ENCODE results near the gene CDRT4. TPM values are rescaled to one million over a fixed set of nuclear protein-coding genes. Genes with fewer than 3 reads are reported as not detected.

Gene CDRT4
- total and polyA plus RNA-seq, 10 of the 15 experiments (the other 5 are each of a cell fraction or from before 2014, with no cell fraction given): 0.11 to 1.3 (median 0.51) TPM; not detected in 3

DNA sequence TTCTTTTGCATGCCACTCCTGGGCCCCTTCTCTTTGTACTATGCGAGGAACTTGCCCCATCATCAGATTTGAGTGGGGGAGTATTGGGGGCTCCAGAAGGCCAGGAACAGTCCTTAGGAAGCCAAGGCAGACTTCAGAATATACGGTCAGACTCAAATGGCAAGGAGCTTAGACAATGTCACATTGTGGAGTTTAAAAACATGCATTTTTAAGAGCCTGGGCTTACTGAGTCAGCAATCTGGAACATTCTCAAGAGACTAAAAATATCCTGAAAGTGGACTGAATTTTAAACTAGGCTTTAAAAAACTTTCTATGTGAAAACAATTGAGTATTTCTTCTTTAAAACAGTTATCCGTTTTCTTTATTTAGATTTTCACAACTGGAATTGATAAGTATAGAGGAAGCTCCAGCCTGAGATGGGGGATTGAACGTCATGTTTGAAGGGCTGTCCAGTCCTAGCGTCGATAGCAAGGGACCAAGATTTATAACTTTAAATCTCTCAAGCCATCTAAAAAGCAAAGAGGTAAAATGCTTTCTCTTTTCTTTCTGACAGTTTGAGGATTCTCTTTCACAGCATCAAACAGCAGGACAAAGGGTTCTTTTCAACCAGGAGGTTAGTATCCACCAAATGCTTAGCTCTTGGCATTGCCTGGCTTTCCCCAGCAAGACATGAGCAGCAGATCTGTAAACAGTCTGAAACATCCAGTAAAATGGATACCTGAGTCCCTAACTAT, 45.8 kb upstream of the CDRT4 start:
- Histone ChIP-seq H3K27me3 (replicated peaks in 1 of 2; ENCODE audit: control insufficient read depth in 2 of 2, insufficient read depth in 2 of 2, low read length in 1 of 2) (no peaks in the 10 kb centered on the region), H3K79me2 (ENCODE audit: control insufficient read depth, insufficient read depth, low read length) (no peaks in the 10 kb centered on the region), H3K4me3 (no peak overlapping the region), H3K9ac (ENCODE audit: control insufficient read depth, insufficient read depth, low read length) (no peak overlapping the region), H3K36me3 (ENCODE audit: control insufficient read depth in 2 of 2, insufficient read depth in 2 of 2, low read length in 1 of 2) (no peaks in the 10 kb centered on the region), H4K20me1 (ENCODE audit: control insufficient read depth, insufficient read depth) (no peaks in the 10 kb centered on the region), H3K4me1 (ENCODE audit: control insufficient read depth, insufficient read depth, low read length) (no peaks in the 10 kb centered on the region), H2AFZ (ENCODE audit: control insufficient read depth, low read depth, low read length) (no peak overlapping the region), H3K9me3 (replicated peaks; ENCODE audit: control insufficient read depth, insufficient read depth, low read length) (no peaks in the 10 kb centered on the region), H3K4me2 (ENCODE audit: control insufficient read depth, insufficient read depth) (no peak overlapping the region), H3K27ac (ENCODE audit: control insufficient read depth, insufficient read depth) (no peak overlapping the region)
- ChIA-PET POLR2A (no interaction called here), RAD21 (ENCODE audit: unreplicated experiment) (no interaction called here), CTCF (interaction anchor here (2.1 kb wide), 1 partner anchor 10 kb away, joined by 15 read pairs; no protein-coding TSS in a partner anchor), SMC1A (ENCODE audit: uncharacterized antibody, unreplicated experiment) (no interaction called here)
- in situ Hi-C loops (cut with MboI) (no loop called here), intact Hi-C loops (cut with micrococcal nuclease; ENCODE audit: unreplicated experiment) (no loop called here)
- 51% methylated on average over 6 of the region's 6 CpGs for WGBS (ENCODE audit: insufficient coverage, insufficient replicate concordance, low lambda C conversion rate, missing lambda C conversion rate)
- BruUV-seq (replicated peaks): no TSS peak
- ATAC-seq (no peak), DNase-seq (ENCODE audit: low read depth, low spot score) (no peak), FAIRE-seq (no peak)
- TF ChIP-seq CBX3 (IDR thresholded peaks at IDR 0.05; ENCODE audit: borderline replicate concordance, low read depth) (no peak), POLR2A (IDR thresholded peaks at IDR 0.05; ENCODE audit: low read depth, low read length) (no peak), ZBED1 (IDR thresholded peaks at IDR 0.05; ENCODE audit: borderline replicate concordance) (no peak), FOXM1 (IDR thresholded peaks at IDR 0.05; ENCODE audit: low read depth, low read length) (no peak), BCL11A (IDR thresholded peaks at IDR 0.05; ENCODE audit: low read depth, low read length) (no peak), NFIC (IDR thresholded peaks at IDR 0.05; ENCODE audit: low read depth, low read length) (no peak), LARP7 (IDR thresholded peaks at IDR 0.05) (no peak), MTA3 (IDR thresholded peaks at IDR 0.05; ENCODE audit: borderline replicate concordance, low read length) (no peak), MYC (IDR thresholded peaks at IDR 0.05; ENCODE audit: insufficient read depth, insufficient read length, insufficient replicate concordance, low read length, severe bottlenecking) (no peak), ZNF24 (IDR thresholded peaks at IDR 0.05) (no peak), E4F1 (IDR thresholded peaks at IDR 0.05; ENCODE audit: borderline replicate concordance, partially characterized antibody) (no peak), NFYB (IDR thresholded peaks at IDR 0.05; ENCODE audit: insufficient read depth, low read depth, low read length) (no peak), TAF1 (IDR thresholded peaks at IDR 0.05; ENCODE audit: borderline replicate concordance, low read depth, low read length) (no peak), YY1 (IDR thresholded peaks at IDR 0.05; ENCODE audit: low read depth, low read length) (no peak)
- TF ChIP-seq, protein P1, sequence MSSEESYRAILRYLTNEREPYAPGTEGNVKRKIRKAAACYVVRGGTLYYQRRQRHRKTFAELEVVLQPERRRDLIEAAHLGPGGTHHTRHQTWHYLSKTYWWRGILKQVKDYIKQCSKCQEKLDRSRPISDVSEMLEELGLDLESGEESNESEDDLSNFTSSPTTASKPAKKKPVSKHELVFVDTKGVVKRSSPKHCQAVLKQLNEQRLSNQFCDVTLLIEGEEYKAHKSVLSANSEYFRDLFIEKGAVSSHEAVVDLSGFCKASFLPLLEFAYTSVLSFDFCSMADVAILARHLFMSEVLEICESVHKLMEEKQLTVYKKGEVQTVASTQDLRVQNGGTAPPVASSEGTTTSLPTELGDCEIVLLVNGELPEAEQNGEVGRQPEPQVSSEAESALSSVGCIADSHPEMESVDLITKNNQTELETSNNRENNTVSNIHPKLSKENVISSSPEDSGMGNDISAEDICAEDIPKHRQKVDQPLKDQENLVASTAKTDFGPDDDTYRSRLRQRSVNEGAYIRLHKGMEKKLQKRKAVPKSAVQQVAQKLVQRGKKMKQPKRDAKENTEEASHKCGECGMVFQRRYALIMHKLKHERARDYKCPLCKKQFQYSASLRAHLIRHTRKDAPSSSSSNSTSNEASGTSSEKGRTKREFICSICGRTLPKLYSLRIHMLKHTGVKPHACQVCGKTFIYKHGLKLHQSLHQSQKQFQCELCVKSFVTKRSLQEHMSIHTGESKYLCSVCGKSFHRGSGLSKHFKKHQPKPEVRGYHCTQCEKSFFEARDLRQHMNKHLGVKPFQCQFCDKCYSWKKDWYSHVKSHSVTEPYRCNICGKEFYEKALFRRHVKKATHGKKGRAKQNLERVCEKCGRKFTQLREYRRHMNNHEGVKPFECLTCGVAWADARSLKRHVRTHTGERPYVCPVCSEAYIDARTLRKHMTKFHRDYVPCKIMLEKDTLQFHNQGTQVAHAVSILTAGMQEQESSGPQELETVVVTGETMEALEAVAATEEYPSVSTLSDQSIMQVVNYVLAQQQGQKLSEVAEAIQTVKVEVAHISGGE (CRISPR knock-in tag; IDR thresholded peaks at IDR 0.05): no peak
